SK-N-SH treated with all-trans-retinoic acid at 6 μM for 48 hours (cell line): ENCODE results near the gene AAGAB.

Experiments used
- CSRNP3 ChIP-seq: fragments of 250-450 bp; sonication (Bioruptor Pico); IDR thresholded peaks from 2 replicates; pipeline ENCODE4 v1.5.1; 2021; ENCODE audit warnings: mild to moderate bottlenecking, moderate library complexity
- ISL1 ChIP-seq: fragments of 250-450 bp; sonication (Bioruptor Pico); IDR thresholded peaks from 2 replicates; pipeline ENCODE4 v2.1.2; 2022; ENCODE audit warnings: mild to moderate bottlenecking, moderate library complexity
- PATZ1 ChIP-seq: fragments of 250-450 bp; sonication (Bioruptor Pico); IDR thresholded peaks from 2 replicates; pipeline ENCODE4 v1.8.0; 2020; ENCODE audit warnings: mild to moderate bottlenecking, moderate library complexity, borderline replicate concordance
- TCF4 ChIP-seq: fragments of 250-450 bp; sonication (Bioruptor Pico); IDR thresholded peaks from 2 replicates; pipeline ENCODE4 v1.8.0; 2021; ENCODE audit warnings: mild to moderate bottlenecking, moderate library complexity, borderline replicate concordance
- ZFP3 ChIP-seq: fragments of 250-450 bp; sonication (Bioruptor Pico); IDR thresholded peaks from 2 replicates; pipeline ENCODE4 v1.5.0; 2020; ENCODE audit warnings: mild to moderate bottlenecking, moderate library complexity
- ZFP30 ChIP-seq: fragments of 450-650 bp; formaldehyde crosslinking; IDR thresholded peaks from 2 replicates; pipeline ENCODE4 v1.5.0; 2022; ENCODE audit warnings: mild to moderate bottlenecking, moderate library complexity

- TF ChIP-seq TCF4 (CRISPR knock-in tag) (no peak), ZFP3 (no peak), PATZ1 (CRISPR knock-in tag) (no peak), ZFP30 (CRISPR knock-in tag) (no peak), ISL1 (CRISPR knock-in tag) (no peak), CSRNP3 (CRISPR knock-in tag) (no peak)
Measured at GRCh38 chr15:67215102-67215501, 39.4 kb downstream of the AAGAB start.
